Ramos (cell line): Measurements from ENCODE around the gene CFAP299.
"Not testable (repeated sequence)": the region's sequence is repeated elsewhere in the genome, so short reads cannot be mapped to it uniquely, and the experiment has no call there.

Experiments used
- in situ Hi-C: fragments of 300-500 bp; cut with MboI; formaldehyde crosslinking; loops from one replicate; pipeline ENCODE4 v1.14.3; 2022; ENCODE audit warnings: low sequenced_read_pairs; ENCODE audit not compliant: unreplicated experiment

Gene CFAP299

DNA sequence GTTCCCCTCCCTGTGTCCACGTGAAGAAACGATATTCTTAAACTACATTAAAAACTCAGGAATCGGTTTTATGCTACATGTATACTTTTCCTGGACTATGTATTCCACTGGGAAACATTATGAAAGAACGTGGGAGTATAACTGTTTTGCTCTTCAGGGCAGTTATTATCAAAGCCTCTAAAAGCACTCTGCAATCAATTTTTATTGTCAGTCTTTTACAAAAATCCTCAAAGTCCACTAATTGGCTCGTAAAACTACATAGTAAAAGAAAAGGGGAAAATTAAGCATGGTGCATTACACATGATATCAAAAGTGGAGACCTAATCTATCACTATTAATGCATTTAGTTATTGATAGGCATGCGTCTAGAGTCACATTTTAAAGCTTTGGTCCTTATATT lies 11.4 kb upstream of the CFAP299 start:
- in situ Hi-C loops = no loop called here

DNA sequence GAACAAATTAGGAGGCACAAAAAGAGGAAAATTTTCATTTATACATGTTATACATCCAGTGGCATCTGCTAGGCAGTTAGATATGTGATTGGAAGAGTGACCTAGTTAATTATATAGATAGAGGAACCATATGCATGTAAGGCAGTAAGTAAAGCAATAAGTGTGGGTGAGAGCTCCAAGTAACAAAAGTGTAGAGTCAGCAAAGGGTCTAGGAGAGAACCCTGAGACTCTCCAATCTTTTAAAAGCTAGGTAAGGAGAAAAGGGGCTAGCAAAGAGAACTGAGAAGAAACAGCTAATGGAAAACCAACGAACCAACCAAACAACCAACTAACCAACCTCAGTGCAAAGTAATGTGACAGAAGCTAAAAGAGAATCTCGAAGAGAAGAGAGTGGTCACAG lies 3.8 kb upstream of the CFAP299 start:
- in situ Hi-C loops = no loop called here

DNA sequence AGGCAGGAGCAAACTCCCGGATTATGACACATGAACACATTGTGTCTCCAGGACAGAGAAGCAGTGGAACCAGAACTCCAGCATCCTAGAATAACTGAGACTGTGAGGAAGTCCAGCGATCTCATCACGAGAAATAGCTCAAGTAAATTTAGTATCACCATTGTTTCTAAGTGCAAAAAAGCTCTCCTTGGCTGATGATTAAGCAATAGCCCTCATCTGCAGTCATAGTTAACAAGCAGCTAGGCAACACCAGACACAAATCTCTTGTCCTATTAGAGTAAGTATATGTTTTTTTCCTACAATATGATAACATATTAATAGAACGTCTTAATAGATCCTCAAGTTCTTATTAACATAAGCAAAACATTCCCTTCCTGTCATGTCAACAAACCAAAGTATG lies 2.4 kb upstream of the CFAP299 start:
- in situ Hi-C loops = no loop called here

DNA sequence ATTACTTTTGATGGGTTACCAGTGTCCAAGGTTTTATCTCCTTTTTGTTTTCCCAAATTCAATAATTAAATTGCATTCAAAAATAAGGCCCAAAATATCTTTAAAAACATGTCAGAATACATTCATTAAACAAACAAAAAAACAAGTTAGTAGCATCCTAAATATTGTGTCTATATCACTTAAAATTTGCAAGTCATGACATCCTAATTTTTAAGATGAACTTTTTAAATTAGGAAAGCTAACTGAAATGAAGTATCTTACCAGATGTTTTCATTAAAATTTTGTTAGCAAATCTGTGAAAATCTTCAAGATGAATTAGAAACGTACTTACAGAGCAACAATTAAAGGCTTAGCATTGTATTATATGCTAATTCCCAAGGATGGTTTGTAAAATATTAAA lies 962 bp upstream of the CFAP299 start:
- in situ Hi-C loops = no loop called here

DNA sequence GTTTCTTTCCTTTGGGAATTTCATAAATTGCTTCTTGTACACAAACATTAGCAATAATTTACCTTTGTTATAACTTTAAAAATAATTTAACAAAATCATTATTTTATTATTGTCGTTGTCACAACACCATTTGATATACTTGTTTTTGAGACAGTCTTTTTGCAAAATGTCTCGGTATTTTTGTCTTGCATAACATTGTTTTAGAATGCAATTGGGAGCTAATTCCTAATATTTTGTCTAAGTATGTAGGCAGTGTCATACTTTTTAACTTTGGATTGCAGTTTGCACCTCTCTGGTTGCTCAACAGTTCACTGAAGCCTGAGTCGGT lies 340 bp upstream of the CFAP299 start:
- in situ Hi-C loops = no loop called here

DNA sequence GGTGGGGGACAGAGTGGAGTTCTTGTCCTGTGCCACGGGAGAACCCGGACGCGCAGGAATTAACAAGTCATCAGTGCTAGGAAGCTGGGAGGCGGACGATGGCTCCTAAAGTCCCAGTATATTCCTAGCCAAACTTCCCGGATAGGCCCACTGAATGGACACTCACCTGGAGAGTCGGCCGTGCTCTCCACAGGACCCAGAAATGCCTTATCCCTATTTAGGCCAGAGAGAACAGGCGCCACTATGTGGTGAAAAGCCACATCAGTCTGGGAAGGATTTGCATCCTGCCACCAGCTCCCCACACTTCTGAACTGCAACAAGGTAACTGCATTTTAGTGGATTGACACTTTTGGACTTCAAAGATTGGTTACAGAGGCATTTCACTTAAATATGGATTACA lies 1.1 kb downstream of the CFAP299 start:
- in situ Hi-C loops = no loop called here

DNA sequence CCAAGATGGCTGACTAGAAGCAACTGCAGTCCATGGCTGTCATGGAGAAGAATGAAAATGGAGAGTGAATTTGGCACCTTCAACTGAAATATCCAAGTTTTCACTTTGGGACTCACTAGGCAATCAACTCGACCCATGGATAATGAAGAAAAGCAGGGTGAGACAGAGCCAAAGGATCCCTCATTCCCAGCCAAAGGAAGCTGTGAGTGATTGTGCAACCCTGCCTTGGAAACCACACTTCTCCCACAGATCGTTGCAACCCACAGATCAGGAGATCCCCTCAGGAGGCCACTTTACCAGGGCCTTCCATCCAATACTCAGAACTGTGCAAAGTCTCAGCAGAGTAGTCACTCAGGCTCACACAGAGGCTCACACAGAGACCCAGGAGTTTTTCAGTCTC lies 4.5 kb downstream of the CFAP299 start:
- in situ Hi-C loops = no loop called here

DNA sequence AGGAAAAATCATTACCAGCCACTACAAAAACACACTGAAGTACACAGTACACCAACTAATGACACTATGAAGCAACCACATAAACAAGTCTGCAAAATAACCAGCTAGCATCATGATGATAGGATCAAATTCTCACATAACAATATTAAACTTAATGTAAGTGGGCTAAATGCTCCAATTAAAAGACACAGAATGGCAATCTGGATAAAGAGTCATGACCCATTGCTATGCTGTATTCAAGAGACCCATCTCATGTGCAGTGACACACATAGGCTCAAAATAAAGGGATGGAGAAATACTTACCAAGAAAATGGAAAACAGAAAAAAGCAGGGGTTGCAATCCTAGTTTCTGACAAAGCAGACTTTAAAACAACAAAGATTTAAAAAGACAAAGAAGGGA lies 7.2 kb downstream of the CFAP299 start:
- in situ Hi-C loops = not testable (repeated sequence)

DNA sequence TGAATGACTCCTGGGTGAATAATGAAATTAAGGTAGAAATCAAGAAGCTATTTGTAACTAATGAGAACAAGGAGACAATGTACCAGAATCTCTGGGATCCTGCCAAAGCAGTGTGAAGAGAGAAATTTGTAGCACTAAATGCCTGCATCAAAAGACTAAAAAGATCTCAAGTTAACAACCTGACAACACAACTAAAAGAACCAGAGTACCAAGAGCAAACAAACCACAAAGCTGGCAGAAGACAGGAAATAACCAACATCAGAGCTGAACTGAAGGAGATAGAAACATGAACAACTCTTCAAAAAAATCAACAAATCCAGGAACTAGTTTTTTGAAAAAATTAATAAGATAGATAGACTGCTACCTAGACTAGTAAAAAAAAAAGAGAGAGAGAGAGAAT lies 8.4 kb downstream of the CFAP299 start:
- in situ Hi-C loops = no loop called here

DNA sequence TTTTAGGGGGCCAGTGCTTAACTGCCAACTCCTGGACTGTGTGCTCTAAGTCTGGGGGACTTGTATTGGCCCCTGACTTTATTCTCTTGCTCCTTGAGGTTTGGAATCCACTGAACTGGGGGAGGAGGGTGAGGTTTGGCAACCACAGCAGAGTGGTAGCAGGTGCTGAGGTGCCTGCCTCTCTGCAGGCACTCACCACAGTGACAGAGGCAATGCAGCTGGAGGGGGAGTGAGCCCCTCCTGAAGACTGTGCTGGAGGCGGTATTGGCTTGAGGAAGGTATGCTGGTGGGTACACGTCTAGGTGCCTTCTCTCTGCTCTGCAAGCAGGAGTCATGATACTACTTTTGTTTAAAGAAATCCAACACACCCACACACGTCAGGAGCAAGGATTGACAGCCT lies 24.6 kb downstream of the CFAP299 start:
- in situ Hi-C loops = loop anchor here (5.0 kb wide), 2 partner anchors 682 to 992 kb away; no protein-coding TSS in a partner anchor

DNA sequence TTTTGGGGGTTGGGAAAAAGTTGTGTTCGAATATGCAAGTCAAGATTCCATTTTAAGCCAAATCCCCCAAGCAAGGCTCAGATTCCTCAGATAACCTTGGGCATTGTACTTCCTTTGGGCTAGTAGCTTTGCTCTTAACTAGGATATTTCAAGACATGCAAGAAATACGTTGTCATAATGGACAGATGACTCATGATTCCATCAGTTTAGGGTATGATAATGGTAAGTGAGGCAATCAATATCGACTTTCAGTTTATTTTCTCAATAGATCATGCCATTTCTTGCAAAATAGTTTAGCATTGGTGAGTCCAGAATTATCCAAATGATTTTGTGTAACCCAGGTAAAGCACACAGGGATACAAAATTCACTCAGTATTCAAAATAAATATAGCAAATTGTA lies 25.4 kb downstream of the CFAP299 start:
- in situ Hi-C loops = loop anchor here (5.0 kb wide), 2 partner anchors 681 to 991 kb away; no protein-coding TSS in a partner anchor

DNA sequence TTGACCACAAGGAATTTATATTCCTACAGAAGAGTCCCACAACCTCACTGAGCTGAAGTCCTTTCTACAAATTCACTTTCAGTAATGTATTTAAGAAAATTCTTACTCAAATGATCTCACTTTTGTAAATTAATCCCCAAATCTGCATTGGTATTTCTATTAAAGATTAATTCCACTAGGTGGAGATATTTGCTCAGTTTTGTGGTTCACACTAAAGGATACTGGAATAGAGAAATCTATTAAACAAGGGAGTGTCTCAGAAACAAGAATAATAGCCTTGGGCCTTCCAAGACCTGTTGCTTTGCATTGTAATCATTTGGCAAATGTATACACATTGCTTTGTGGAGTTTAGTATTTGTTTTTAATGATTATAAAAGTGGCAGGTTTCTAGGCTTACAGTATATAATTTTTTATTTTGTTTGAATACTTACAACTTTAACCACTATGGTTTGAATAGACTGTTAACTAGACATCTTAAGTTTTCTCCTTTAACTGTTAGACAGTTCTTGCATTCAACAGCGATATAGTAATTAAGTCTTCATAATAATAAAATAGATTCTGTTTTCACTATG lies 25.9 kb downstream of the CFAP299 start:
- in situ Hi-C loops = loop anchor here (5.0 kb wide), 2 partner anchors 681 to 991 kb away; no protein-coding TSS in a partner anchor

DNA sequence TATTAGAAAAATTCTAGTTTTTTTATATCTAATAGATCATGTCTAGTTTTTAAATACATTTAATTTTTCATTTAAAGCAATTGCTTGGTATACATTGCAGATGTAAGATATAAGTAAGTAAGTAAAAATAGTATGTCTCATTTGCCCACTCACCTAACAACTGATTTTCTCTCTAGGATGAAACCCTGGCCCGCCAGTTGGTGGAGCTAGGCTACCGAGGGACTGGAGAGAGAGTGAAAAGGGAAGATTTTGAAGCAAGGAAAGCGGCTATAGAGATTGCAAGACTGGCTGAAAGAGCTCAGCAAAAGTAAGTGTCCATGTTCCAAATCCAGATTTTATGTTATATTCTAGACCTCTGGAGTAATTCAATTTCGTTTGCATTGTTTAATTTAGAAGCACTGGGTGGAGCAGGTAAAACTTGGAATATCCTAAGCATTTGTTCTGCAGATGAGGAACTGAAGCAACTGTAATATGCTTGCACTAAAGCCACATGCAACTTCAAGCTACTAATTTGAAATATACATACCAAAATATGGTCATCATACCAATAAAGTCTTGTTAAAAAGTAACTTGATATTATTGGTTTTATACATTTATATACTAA lies 27.1 kb downstream of the CFAP299 start:
- in situ Hi-C loops = loop anchor here (5.0 kb wide), 2 partner anchors 680 to 990 kb away; no protein-coding TSS in a partner anchor

DNA sequence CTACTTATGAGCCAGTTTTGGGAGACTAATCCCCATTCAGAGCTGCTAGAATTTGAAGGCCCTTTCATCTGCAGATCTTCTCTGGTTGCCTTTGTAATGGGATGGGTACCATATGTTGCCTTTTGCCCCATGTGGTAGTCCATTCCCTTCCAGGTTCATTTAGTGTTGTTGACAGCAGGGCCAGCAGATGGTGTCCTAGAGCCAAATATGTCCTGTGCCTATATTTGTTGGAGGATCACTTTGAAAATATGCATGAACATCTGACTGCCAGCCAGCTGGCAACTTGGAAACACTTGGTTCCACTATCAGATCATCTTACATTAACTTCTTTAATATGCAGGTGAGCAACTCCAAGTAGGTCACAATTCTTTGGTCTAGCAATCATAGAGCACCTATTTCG lies 30.4 kb downstream of the CFAP299 start:
- in situ Hi-C loops = no loop called here

DNA sequence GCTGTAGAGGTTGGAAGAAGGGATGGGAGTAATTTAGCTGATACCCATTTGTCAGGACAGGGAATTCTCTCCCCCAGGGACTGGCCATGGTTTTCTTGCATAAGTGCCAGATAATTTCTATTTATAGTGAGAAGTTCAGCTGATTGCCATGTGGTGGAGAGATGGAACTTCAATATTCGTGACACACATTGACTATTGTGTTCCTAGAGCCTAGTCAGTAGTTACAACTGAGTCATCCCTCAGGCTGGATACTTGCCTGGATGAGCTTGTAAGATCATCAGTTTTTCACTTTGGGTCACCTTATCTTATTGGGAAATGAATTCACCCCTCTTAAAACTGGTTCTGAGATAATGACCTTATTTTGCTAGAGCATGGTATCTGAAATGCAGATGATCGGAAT lies 32.2 kb downstream of the CFAP299 start:
- in situ Hi-C loops = no loop called here

DNA sequence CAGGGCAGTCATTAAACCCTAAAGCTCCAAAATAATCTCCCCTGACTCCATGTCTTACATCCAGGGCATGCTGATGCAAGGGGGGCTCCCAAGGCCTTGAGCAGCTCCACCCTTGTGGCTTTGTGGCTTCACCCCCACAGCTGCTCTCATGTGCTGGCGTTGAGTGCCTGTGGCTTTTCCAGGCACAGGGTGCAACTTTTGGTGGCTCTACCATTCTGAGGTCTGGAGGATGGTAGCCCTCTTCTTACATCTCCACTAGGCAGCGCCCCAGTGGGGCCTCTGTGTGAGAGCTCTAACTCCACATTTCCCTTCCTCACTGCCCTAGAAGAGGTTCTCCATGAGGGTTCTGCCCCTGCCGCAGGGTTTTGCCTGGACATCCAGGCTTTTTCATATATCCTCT lies 35.1 kb downstream of the CFAP299 start:
- in situ Hi-C loops = no loop called here

DNA sequence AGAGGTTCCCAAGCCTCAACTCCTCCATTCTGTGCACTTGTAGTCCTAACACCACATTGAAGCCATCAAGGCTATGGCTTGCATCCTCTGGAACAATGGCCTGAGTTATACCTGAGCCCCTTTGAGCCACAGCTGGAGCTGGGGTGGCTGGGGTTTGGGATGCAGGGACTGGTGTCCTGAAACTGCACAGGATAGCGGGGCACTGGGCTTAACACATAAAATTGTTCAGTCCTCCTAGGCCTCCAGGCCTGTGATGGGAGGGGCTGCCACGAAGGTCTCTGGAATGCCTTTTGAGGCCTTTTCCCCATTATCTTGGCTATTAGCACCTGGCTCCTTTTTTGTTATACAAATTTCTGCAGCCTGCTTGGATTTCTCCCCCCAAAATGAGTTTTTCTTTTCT lies 35.5 kb downstream of the CFAP299 start:
- in situ Hi-C loops = no loop called here

DNA sequence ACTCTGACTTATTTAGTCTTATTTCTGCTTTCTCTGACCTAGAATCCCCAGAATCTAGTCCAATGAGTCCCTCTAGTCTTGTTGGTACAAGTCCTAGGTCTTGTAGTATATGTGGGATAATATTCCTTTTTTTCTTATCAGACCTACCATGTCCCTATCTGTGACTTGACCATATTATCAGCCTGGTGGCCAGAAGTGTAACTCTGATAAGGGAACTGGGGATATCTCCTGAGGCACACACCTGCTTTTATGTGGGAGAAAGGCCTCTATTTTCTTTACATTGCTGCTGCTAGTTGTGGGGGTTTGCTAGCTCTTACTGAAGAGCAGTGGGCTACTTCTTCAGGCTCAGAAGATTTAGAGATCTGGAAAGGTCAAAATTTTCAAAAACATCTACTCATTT lies 38.6 kb downstream of the CFAP299 start:
- in situ Hi-C loops = no loop called here

DNA sequence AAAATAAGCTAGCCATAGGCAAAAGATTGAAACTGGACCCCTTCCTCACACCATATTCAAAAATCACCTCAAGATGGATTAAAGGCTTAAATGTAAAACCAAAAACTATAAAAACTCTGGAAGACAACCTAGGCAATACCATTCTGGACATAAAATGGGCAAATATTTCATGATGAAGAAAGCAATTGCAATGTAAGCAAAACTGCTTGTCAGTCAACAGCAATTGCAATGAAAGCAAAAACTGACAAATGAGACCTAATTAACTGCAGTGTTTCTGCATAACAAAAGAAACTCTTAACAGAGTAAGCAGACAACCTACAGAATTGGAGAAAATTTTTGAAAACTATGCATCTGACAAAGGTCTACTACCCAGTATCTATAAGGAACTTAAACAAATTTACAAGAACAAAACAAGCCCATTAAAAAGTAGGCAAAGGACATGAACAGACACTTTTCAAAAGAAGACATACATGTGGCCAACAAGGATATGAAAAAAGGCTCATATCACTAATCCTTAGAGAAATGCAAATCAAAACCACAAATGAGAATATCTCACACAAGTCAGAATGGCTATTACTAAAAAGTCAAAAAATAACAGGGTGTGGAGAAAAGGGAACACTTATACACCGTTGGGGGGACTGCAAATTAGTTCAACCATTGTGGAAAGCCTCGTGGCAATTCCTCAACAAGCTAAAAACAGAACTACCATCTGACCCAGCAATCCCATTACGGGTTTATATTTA lies 46.7 kb downstream of the CFAP299 start:
- in situ Hi-C loops = no loop called here

DNA sequence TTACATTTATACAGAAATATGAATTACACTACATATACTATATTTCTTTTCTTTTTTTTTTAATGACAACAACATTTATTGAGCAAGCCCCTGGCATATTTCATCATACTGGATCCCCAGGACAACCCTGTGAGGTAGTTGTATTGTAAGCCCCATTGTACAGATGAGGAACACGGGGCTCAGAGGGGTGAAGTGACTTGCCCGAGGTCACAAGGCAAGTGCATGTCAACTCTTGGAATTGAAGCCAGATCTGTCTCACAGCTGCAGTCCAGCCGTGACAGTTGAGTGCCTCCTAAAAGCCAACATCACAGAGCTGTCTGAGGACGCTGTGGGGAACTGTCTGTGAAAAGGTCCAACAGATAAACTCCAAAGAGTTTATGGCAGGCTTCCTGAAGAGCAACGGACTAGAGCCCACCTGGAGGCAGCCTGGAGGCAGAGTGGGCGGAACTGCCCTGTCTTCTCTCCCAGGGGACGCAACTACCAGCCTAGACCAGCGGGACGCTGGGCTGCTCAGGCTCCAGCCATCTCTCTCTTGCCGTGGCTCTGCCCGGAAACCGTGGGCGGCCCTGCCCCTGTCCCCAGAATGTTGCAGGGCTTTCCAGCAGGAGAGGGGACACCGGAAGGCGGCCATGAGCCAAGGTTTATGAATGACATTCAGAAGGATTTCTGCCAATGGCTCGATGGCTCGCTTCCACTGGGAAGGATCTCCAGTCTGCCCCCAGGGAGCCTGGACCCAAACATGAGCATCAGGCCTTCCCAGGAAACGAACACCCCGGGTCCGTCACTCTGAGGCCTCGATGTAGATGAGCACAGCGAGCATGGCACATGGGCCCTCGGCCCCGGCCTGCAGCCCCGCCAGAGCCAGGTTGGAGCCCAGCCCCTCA lies 50.1 kb downstream of the CFAP299 start:
- in situ Hi-C loops = no loop called here
